ENCODE results near the gene ZDHHC14.
"Not testable (repeated sequence)": the region's sequence is repeated elsewhere in the genome, so short reads cannot be mapped to it uniquely, and the experiment has no call there.

Gene ZDHHC14

DNA sequence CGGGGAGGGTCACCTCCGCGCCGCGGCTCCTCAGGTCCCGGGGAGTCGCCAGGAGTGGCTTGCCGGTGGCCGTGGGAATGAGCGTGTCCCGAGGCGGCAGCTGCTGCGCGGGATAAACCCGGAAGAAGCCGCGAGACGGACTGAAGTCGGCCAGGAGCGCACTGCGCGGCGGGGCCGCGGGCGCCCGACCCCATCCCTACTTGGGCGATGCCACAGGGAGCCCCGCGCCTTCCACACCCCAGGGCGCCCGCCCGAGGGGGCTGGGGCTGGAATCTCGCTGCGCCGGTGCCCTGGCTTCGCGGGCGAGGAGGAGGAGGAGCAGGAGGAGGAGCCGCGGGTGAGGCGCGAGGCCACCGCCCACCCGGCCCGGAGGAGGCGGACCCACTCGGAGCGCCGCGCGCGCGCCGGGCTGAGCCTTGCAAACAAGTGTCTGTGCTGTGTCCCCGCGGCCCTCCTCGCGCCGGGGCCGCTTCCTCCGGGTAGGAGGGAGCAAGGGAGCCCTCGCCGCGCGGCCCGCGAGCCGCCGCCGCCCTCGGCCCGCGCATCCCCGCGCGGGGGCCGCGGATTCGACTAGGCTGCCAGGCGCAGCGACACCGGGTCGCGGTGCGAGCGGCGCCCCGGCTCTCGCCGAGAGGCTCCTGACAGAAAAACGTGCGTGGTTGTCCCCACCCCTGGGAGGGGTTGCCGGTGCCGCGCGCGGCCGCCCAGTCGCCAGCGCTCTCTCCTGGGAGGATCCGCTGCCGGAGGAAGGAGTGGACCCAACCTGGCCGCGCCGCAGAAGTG, at the start of gene ZDHHC14:
TSS of gene ZDHHC14 (plus strand) at position 412 of the 783 bp plus-strand sequence.
- H3K27ac ChIP-seq, result peak within 1 kb of the TSS; percentile 85
- peaks cover 23% of the 10 kb centered on the region for H3K4me1 ChIP-seq
- H3K36me3 ChIP-seq, result no peaks in the 10 kb centered on the region
- peaks cover 35% of the 10 kb centered on the region for H4K20me1 ChIP-seq
- peak within 1 kb of the TSS; percentile 88 for H3K9ac ChIP-seq
- TF ChIP-seq Cebpa-rat (IDR thresholded peaks at IDR 0.05), result no peak
- H3K4me3 ChIP-seq, result peak within 1 kb of the TSS; percentile 97
- H3K9me3 ChIP-seq, result no peaks in the 10 kb centered on the region
- peaks cover 17% of the 10 kb centered on the region for H3K27me3 ChIP-seq
- peak within 1 kb of the TSS; percentile 92 for H3K4me2 ChIP-seq

- H4K20me1 ChIP-seq, result no peaks in the 10 kb centered on the region
- no peak overlapping the region for H3K4me2 ChIP-seq
- H3K9ac ChIP-seq, result no peak overlapping the region
- H3K36me3 ChIP-seq, result no peaks in the 10 kb centered on the region
- no peak for TF ChIP-seq Cebpa-rat (IDR thresholded peaks at IDR 0.05)
- no peaks in the 10 kb centered on the region for H3K9me3 ChIP-seq
- no peak overlapping the region for H3K27ac ChIP-seq
- no peak overlapping the region for H3K4me3 ChIP-seq
- no peaks in the 10 kb centered on the region for H3K27me3 ChIP-seq
- no peaks in the 10 kb centered on the region for H3K4me1 ChIP-seq
Observed at GRCh38 chr6:157332813-157333212, 48.2 kb upstream of the ZDHHC14 start.

DNA sequence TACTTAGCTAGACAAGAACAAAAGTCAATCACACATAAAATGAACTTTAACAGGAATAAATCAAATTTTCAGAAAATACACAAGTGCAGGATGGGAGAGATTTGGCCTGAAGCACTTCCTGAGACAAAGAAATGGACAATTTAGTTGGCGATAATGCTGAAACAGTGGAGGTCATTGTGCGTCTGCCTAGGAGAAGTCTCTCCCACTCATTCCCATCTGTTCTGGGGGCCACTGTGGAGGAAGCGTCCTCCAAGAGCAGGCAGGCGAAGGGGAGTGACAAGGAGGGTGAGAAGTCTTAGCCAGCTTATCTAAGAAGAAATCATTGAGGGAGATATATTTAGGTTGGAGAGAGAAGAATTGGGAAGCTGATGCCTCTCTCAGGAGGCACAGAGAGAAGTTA, 47.5 kb upstream of the ZDHHC14 start:
- no peaks in the 10 kb centered on the region for H4K20me1 ChIP-seq
- H3K4me2 ChIP-seq, result no peak overlapping the region
- H3K9me3 ChIP-seq, result no peaks in the 10 kb centered on the region
- H3K27me3 ChIP-seq, result no peaks in the 10 kb centered on the region
- H3K9ac ChIP-seq, result no peak overlapping the region
- no peak for TF ChIP-seq Cebpa-rat (IDR thresholded peaks at IDR 0.05)
- H3K27ac ChIP-seq, result no peak overlapping the region
- no peak overlapping the region for H3K4me3 ChIP-seq
- H3K4me1 ChIP-seq, result no peaks in the 10 kb centered on the region
- H3K36me3 ChIP-seq, result no peaks in the 10 kb centered on the region

GRCh38 chr6:157333956-157334355, 47.0 kb upstream of the ZDHHC14 start:
- H3K4me3 ChIP-seq, result no peak overlapping the region
- H4K20me1 ChIP-seq, result no peaks in the 10 kb centered on the region
- no peak overlapping the region for H3K4me2 ChIP-seq
- no peaks in the 10 kb centered on the region for H3K27me3 ChIP-seq
- no peaks in the 10 kb centered on the region for H3K9me3 ChIP-seq
- no peak overlapping the region for H3K27ac ChIP-seq
- no peak for TF ChIP-seq Cebpa-rat (IDR thresholded peaks at IDR 0.05)
- no peaks in the 10 kb centered on the region for H3K4me1 ChIP-seq
- H3K9ac ChIP-seq, result no peak overlapping the region
- H3K36me3 ChIP-seq, result no peaks in the 10 kb centered on the region

DNA sequence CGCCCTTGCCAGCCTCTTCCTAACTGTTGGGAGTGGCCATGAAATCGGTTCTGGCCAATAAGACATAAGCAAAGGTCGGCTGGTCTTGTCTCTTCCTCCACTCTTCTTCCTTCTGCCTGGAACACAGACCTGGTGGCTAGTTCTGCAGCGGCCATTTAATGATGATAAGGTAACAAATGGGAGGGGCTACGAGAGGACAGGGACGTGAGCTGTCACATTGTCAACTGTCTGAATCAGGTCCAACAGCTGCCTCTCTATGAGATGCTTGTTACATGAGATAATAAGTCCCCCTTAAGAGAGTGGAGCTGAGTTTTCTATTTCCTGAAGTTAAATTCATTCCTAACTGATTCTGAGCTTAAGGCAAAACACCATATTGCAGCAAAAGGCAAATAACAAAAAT, 45.2 kb upstream of the ZDHHC14 start:
- Histone ChIP-seq H4K20me1 (no peaks in the 10 kb centered on the region), H3K4me2 (no peak overlapping the region), H3K4me3 (no peak overlapping the region), H3K36me3 (no peaks in the 10 kb centered on the region), H3K27me3 (no peaks in the 10 kb centered on the region), H3K27ac (no peak overlapping the region), H3K9ac (no peak overlapping the region), H3K4me1 (no peaks in the 10 kb centered on the region), H3K9me3 (no peaks in the 10 kb centered on the region)
- TF ChIP-seq Cebpa-rat (IDR thresholded peaks at IDR 0.05), result no peak

- H3K4me1 ChIP-seq, H3K27ac ChIP-seq, H3K36me3 ChIP-seq, H4K20me1 ChIP-seq, H3K4me3 ChIP-seq, H3K4me2 ChIP-seq, H3K27me3 ChIP-seq, H3K9ac ChIP-seq, H3K9me3 ChIP-seq: not testable (repeated sequence)
Observed at GRCh38 chr6:157337276-157337675, 43.7 kb upstream of the ZDHHC14 start.

GRCh38 chr6:157337751-157338150, 43.2 kb upstream of the ZDHHC14 start:
- H4K20me1 ChIP-seq, result no peaks in the 10 kb centered on the region
- H3K4me1 ChIP-seq, result no peaks in the 10 kb centered on the region
- no peaks in the 10 kb centered on the region for H3K27me3 ChIP-seq
- H3K4me2 ChIP-seq, result no peak overlapping the region
- no peak for TF ChIP-seq Cebpa-rat (IDR thresholded peaks at IDR 0.05)
- no peaks in the 10 kb centered on the region for H3K9me3 ChIP-seq
- no peaks in the 10 kb centered on the region for H3K36me3 ChIP-seq
- H3K9ac ChIP-seq, result no peak overlapping the region
- no peak overlapping the region for H3K4me3 ChIP-seq
- no peak overlapping the region for H3K27ac ChIP-seq

GRCh38 chr6:157339432-157339831, 41.6 kb upstream of the ZDHHC14 start:
- Histone ChIP-seq H3K4me3 (no peak overlapping the region), H3K27ac (no peak overlapping the region), H3K4me1 (no peaks in the 10 kb centered on the region), H3K9me3 (no peaks in the 10 kb centered on the region), H4K20me1 (no peaks in the 10 kb centered on the region), H3K36me3 (no peaks in the 10 kb centered on the region), H3K27me3 (no peaks in the 10 kb centered on the region), H3K4me2 (no peak overlapping the region), H3K9ac (no peak overlapping the region)
- TF ChIP-seq Cebpa-rat (IDR thresholded peaks at IDR 0.05), result no peak

- no peak overlapping the region for H3K4me2 ChIP-seq
- H4K20me1 ChIP-seq, result no peaks in the 10 kb centered on the region
- H3K27me3 ChIP-seq, result no peaks in the 10 kb centered on the region
- no peak overlapping the region for H3K27ac ChIP-seq
- no peak for TF ChIP-seq Cebpa-rat (IDR thresholded peaks at IDR 0.05)
- no peaks in the 10 kb centered on the region for H3K36me3 ChIP-seq
- H3K9me3 ChIP-seq, result no peaks in the 10 kb centered on the region
- no peak overlapping the region for H3K9ac ChIP-seq
- no peak overlapping the region for H3K4me3 ChIP-seq
- no peaks in the 10 kb centered on the region for H3K4me1 ChIP-seq
Observed at GRCh38 chr6:157343732-157344131, 37.3 kb upstream of the ZDHHC14 start.

- H3K27me3 ChIP-seq, result no peaks in the 10 kb centered on the region
- H3K27ac ChIP-seq, result no peak overlapping the region
- no peak overlapping the region for H3K9ac ChIP-seq
- H3K4me2 ChIP-seq, result no peak overlapping the region
- TF ChIP-seq Cebpa-rat (IDR thresholded peaks at IDR 0.05), result no peak
- H4K20me1 ChIP-seq, result no peaks in the 10 kb centered on the region
- H3K4me3 ChIP-seq, result no peak overlapping the region
- H3K9me3 ChIP-seq, result peaks cover 12% of the 10 kb centered on the region
- no peaks in the 10 kb centered on the region for H3K36me3 ChIP-seq
- no peaks in the 10 kb centered on the region for H3K4me1 ChIP-seq
Observed at GRCh38 chr6:157346373-157346772, 34.6 kb upstream of the ZDHHC14 start.

GRCh38 chr6:157358287-157358686, 22.7 kb upstream of the ZDHHC14 start:
- Histone ChIP-seq H3K4me1 (peaks cover 4% of the 10 kb centered on the region; the same call in 1 of the 2 replicates), H3K27ac (no peak overlapping the region), H3K9ac (no peak overlapping the region), H3K4me3 (no peak overlapping the region), H3K27me3 (no peaks in the 10 kb centered on the region), H3K4me2 (no peak overlapping the region), H3K36me3 (no peaks in the 10 kb centered on the region), H3K9me3 (no peaks in the 10 kb centered on the region), H4K20me1 (no peaks in the 10 kb centered on the region)
- no peak for TF ChIP-seq Cebpa-rat (IDR thresholded peaks at IDR 0.05)
